ENCODE measurements around the gene PLXNB1. TPM values are rescaled to one million over a fixed set of nuclear protein-coding genes. Genes with fewer than 3 reads are reported as not detected.

PLXNB1 gene
- total and polyA plus RNA-seq, 2 of the 13 experiments (the other 11 are each of a cell fraction or from before 2014, with no cell fraction given), result 86.0 to 143 TPM

DNA sequence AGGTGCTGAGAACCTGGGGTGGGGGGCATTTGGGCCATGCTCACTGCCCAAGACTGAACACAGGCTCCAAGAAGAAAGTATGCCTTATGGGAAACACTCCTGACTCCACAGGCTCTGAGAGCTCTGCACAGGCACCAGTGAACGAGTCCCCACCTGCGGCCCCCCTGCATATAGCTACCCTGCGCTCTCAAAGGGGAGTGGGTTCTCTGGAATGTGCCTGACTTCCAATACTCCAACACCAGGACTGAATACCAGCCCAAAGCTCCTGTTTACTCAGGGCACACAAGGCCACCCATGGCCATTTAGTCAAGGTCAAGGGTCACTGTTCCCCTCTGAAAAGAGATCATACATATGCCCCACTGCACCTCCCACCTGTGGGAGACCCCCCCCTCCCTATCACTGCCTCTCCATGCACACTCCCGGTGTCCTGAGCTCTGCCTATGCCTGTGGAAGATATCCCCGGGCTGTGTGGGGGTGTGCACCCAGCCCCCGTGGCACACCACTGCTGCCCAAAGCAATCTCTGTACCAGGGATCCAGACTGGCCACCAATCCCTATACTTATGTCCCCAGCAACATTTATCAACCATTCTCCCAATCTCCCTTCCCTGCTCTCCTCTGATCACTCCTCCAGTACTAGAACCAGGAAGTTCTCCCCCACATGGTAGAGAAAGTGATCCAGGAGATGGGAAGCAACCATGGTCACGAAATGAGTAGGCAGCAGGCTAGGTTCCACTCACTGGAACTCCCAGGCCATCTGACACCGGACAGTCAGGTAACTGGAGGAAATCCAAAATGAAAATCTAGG is 1.5 kb upstream of the PLXNB1 start (continued):
- TF ChIP-seq ZBTB39 (CRISPR knock-in tag; IDR thresholded peaks at IDR 0.05), result peak; percentile 86; the same call in 1 of the 2 replicates
- TF ChIP-seq, protein P1, sequence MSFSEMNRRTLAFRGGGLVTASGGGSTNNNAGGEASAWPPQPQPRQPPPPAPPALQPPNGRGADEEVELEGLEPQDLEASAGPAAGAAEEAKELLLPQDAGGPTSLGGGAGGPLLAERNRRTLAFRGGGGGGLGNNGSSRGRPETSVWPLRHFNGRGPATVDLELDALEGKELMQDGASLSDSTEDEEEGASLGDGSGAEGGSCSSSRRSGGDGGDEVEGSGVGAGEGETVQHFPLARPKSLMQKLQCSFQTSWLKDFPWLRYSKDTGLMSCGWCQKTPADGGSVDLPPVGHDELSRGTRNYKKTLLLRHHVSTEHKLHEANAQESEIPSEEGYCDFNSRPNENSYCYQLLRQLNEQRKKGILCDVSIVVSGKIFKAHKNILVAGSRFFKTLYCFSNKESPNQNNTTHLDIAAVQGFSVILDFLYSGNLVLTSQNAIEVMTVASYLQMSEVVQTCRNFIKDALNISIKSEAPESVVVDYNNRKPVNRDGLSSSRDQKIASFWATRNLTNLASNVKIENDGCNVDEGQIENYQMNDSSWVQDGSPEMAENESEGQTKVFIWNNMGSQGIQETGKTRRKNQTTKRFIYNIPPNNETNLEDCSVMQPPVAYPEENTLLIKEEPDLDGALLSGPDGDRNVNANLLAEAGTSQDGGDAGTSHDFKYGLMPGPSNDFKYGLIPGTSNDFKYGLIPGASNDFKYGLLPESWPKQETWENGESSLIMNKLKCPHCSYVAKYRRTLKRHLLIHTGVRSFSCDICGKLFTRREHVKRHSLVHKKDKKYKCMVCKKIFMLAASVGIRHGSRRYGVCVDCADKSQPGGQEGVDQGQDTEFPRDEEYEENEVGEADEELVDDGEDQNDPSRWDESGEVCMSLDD (CRISPR knock-in tag; IDR thresholded peaks at IDR 0.05; ENCODE audit: borderline replicate concordance), result peak; percentile 98
- TF ChIP-seq GATA4 (IDR thresholded peaks at IDR 0.05; ENCODE audit: borderline replicate concordance, low read depth), result no peak
- no peak for TF ChIP-seq SRSF1 (optimal IDR thresholded peaks at IDR 0.05; ENCODE audit: low read depth, low read length)
- TF ChIP-seq EEA1 (CRISPR knock-in tag; IDR thresholded peaks at IDR 0.05; ENCODE audit: borderline replicate concordance), result 0 out of 2 replicates have a peak, but pooled peaks have one; percentile 31
- no peak for TF ChIP-seq REST (IDR thresholded peaks at IDR 0.05; ENCODE audit: borderline replicate concordance in 1 of 2, low read depth in 1 of 2, low read length in 2 of 2)
- no peak for TF ChIP-seq ONECUT2 (CRISPR knock-in tag; IDR thresholded peaks at IDR 0.05)
- peak; percentile 63; the same call in 1 of the 2 replicates for TF ChIP-seq POLR2G (IDR thresholded peaks at IDR 0.05; ENCODE audit: low read depth, low read length)
- 0 out of 2 replicates have a peak, but pooled peaks have one; percentile 67 for TF ChIP-seq ZNF274 (CRISPR knock-in tag; IDR thresholded peaks at IDR 0.05)
- no peak for TF ChIP-seq ZNF552 (CRISPR knock-in tag; IDR thresholded peaks at IDR 0.05; ENCODE audit: borderline replicate concordance)
- no peak for TF ChIP-seq ZNF766 (CRISPR knock-in tag; IDR thresholded peaks at IDR 0.05; ENCODE audit: borderline replicate concordance)
- no peak for TF ChIP-seq ZSCAN12 (CRISPR knock-in tag; IDR thresholded peaks at IDR 0.05)
- TF ChIP-seq NR2F2 (IDR thresholded peaks at IDR 0.05; ENCODE audit: borderline replicate concordance, low read depth), result no peak
- no peak for TF ChIP-seq ZNF780A (CRISPR knock-in tag; IDR thresholded peaks at IDR 0.05)
- TF ChIP-seq ZNF547 (CRISPR knock-in tag; IDR thresholded peaks at IDR 0.05), result 0 out of 2 replicates have a peak, but pooled peaks have one; percentile 50
- no peak for TF ChIP-seq ZNF468 (CRISPR knock-in tag; IDR thresholded peaks at IDR 0.05)
- TF ChIP-seq ZNF260 (CRISPR knock-in tag; IDR thresholded peaks at IDR 0.05; ENCODE audit: borderline replicate concordance, low read depth), result no peak
- peak; percentile 88 for TF ChIP-seq FOXP4 (CRISPR knock-in tag; IDR thresholded peaks at IDR 0.05)

Measured in HepG2 (cell line).